Measurements from ENCODE around the gene NFE2L3. TPM values are rescaled to one million over a fixed set of nuclear protein-coding genes. Genes with fewer than 3 reads are reported as not detected.

The NFE2L3 gene
- total and polyA plus RNA-seq, 2 of the 8 experiments (the other 6 are each of a cell fraction or from before 2014, with no cell fraction given): 64.9 to 76.5 TPM

DNA sequence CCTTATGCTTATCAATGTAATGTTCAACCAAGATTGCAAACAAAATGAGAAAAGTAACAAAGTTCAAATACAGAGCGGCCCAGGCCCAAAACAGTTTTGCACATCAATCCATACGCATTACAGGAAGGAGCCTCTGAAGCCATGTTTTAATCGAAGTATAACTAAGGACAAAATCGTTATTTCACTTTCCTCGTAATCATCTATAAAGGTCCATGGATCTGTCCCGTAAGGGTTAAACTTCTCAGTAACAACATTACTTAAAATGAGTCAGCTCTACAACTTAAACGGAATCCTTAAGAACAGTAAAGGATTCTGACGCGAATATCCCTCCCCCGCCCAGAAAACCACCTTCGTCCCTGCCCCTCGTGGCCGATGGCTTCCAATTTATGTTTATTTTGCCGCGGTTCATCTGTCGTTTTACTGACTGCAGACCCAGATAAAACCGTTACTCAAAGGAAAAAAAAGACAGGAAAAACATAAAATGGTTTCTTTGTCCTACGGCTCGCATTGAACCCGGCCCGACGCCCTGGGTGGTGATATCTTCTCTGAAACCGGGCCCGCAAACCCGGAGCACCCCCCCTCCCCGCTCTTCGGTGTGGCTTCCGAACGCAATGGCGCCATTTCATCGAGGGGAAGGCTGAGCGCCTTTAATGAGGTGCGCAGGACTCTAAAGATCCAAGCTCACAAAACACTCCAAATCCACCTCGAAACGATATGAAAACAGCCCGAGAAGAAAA, 47.5 kb downstream of the NFE2L3 start (continued):
- TF ChIP-seq, protein P1, sequence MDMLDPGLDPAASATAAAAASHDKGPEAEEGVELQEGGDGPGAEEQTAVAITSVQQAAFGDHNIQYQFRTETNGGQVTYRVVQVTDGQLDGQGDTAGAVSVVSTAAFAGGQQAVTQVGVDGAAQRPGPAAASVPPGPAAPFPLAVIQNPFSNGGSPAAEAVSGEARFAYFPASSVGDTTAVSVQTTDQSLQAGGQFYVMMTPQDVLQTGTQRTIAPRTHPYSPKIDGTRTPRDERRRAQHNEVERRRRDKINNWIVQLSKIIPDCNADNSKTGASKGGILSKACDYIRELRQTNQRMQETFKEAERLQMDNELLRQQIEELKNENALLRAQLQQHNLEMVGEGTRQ (IDR thresholded peaks at IDR 0.05; ENCODE audit: low read length): no peak
- TF ChIP-seq JUN (IDR thresholded peaks at IDR 0.05; ENCODE audit: low read depth, low read length): no peak
- TF ChIP-seq KDM5A (IDR thresholded peaks at IDR 0.05; ENCODE audit: low read length): peak; percentile 24; the same call in 1 of the 2 replicates
- no peak for TF ChIP-seq HDAC6 (IDR thresholded peaks at IDR 0.05; ENCODE audit: low read depth, low read length)
- no peak for TF ChIP-seq RAD21 (IDR thresholded peaks at IDR 0.05 in 1 of 2, conservative IDR thresholded peaks at IDR 0.05 in 1 of 2; ENCODE audit: low read depth in 2 of 2, low read length in 2 of 2)
- TF ChIP-seq CREB1 (IDR thresholded peaks at IDR 0.05): no peak; the same call in 1 of the 2 replicates
- no peak for TF ChIP-seq CHD2 (IDR thresholded peaks at IDR 0.05; ENCODE audit: low read length)
- TF ChIP-seq SP4 (IDR thresholded peaks at IDR 0.05; ENCODE audit: low read length): no peak
- no peak; the same call in 1 of the 2 replicates for TF ChIP-seq SP2 (IDR thresholded peaks at IDR 0.05; ENCODE audit: low read length)
- TF ChIP-seq, protein P2, sequence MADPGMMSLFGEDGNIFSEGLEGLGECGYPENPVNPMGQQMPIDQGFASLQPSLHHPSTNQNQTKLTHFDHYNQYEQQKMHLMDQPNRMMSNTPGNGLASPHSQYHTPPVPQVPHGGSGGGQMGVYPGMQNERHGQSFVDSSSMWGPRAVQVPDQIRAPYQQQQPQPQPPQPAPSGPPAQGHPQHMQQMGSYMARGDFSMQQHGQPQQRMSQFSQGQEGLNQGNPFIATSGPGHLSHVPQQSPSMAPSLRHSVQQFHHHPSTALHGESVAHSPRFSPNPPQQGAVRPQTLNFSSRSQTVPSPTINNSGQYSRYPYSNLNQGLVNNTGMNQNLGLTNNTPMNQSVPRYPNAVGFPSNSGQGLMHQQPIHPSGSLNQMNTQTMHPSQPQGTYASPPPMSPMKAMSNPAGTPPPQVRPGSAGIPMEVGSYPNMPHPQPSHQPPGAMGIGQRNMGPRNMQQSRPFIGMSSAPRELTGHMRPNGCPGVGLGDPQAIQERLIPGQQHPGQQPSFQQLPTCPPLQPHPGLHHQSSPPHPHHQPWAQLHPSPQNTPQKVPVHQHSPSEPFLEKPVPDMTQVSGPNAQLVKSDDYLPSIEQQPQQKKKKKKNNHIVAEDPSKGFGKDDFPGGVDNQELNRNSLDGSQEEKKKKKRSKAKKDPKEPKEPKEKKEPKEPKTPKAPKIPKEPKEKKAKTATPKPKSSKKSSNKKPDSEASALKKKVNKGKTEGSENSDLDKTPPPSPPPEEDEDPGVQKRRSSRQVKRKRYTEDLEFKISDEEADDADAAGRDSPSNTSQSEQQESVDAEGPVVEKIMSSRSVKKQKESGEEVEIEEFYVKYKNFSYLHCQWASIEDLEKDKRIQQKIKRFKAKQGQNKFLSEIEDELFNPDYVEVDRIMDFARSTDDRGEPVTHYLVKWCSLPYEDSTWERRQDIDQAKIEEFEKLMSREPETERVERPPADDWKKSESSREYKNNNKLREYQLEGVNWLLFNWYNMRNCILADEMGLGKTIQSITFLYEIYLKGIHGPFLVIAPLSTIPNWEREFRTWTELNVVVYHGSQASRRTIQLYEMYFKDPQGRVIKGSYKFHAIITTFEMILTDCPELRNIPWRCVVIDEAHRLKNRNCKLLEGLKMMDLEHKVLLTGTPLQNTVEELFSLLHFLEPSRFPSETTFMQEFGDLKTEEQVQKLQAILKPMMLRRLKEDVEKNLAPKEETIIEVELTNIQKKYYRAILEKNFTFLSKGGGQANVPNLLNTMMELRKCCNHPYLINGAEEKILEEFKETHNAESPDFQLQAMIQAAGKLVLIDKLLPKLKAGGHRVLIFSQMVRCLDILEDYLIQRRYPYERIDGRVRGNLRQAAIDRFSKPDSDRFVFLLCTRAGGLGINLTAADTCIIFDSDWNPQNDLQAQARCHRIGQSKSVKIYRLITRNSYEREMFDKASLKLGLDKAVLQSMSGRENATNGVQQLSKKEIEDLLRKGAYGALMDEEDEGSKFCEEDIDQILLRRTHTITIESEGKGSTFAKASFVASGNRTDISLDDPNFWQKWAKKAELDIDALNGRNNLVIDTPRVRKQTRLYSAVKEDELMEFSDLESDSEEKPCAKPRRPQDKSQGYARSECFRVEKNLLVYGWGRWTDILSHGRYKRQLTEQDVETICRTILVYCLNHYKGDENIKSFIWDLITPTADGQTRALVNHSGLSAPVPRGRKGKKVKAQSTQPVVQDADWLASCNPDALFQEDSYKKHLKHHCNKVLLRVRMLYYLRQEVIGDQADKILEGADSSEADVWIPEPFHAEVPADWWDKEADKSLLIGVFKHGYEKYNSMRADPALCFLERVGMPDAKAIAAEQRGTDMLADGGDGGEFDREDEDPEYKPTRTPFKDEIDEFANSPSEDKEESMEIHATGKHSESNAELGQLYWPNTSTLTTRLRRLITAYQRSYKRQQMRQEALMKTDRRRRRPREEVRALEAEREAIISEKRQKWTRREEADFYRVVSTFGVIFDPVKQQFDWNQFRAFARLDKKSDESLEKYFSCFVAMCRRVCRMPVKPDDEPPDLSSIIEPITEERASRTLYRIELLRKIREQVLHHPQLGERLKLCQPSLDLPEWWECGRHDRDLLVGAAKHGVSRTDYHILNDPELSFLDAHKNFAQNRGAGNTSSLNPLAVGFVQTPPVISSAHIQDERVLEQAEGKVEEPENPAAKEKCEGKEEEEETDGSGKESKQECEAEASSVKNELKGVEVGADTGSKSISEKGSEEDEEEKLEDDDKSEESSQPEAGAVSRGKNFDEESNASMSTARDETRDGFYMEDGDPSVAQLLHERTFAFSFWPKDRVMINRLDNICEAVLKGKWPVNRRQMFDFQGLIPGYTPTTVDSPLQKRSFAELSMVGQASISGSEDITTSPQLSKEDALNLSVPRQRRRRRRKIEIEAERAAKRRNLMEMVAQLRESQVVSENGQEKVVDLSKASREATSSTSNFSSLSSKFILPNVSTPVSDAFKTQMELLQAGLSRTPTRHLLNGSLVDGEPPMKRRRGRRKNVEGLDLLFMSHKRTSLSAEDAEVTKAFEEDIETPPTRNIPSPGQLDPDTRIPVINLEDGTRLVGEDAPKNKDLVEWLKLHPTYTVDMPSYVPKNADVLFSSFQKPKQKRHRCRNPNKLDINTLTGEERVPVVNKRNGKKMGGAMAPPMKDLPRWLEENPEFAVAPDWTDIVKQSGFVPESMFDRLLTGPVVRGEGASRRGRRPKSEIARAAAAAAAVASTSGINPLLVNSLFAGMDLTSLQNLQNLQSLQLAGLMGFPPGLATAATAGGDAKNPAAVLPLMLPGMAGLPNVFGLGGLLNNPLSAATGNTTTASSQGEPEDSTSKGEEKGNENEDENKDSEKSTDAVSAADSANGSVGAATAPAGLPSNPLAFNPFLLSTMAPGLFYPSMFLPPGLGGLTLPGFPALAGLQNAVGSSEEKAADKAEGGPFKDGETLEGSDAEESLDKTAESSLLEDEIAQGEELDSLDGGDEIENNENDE (IDR thresholded peaks at IDR 0.05; ENCODE audit: insufficient replicate concordance, low read length): no peak
